ENCODE results near the gene CARD10. TPM values are rescaled to one million over a fixed set of nuclear protein-coding genes. Genes with fewer than 3 reads are reported as not detected.

The CARD10 gene
- polyA plus RNA-seq, 1 of the 3 experiments (the other 2 are of a cell fraction) = 14.5 TPM

GRCh38 chr22:37461961-37462360, 57.3 kb downstream of the CARD10 start:
- H3K9ac ChIP-seq = no peak overlapping the region
- no peaks in the 10 kb centered on the region for H3K36me3 ChIP-seq (replicated peaks in 1 of 2; ENCODE audit: control insufficient read depth in 1 of 2, insufficient read depth in 2 of 2, low read length in 1 of 2)
- 42% methylated on average over 5 of the region's 6 CpGs for WGBS (ENCODE audit: low lambda C conversion rate)
- no peaks in the 10 kb centered on the region for H4K20me1 ChIP-seq (ENCODE audit: insufficient read depth)
- TF ChIP-seq, protein P1, sequence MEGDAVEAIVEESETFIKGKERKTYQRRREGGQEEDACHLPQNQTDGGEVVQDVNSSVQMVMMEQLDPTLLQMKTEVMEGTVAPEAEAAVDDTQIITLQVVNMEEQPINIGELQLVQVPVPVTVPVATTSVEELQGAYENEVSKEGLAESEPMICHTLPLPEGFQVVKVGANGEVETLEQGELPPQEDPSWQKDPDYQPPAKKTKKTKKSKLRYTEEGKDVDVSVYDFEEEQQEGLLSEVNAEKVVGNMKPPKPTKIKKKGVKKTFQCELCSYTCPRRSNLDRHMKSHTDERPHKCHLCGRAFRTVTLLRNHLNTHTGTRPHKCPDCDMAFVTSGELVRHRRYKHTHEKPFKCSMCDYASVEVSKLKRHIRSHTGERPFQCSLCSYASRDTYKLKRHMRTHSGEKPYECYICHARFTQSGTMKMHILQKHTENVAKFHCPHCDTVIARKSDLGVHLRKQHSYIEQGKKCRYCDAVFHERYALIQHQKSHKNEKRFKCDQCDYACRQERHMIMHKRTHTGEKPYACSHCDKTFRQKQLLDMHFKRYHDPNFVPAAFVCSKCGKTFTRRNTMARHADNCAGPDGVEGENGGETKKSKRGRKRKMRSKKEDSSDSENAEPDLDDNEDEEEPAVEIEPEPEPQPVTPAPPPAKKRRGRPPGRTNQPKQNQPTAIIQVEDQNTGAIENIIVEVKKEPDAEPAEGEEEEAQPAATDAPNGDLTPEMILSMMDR (IDR thresholded peaks at IDR 0.05) = no peak
- no peak for TF ChIP-seq SIN3A (IDR thresholded peaks at IDR 0.05; ENCODE audit: borderline replicate concordance, low read depth, low read length)
- TF ChIP-seq TCF12 (IDR thresholded peaks at IDR 0.05) = no peak
- TF ChIP-seq NFIC (IDR thresholded peaks at IDR 0.05; ENCODE audit: borderline replicate concordance) = no peak
- TF ChIP-seq EZH2phosphoT487 (IDR thresholded peaks at IDR 0.05; ENCODE audit: borderline replicate concordance, low read depth) = no peak
- TF ChIP-seq ELF1 (IDR thresholded peaks at IDR 0.05) = no peak
- TF ChIP-seq FOXJ3 (CRISPR knock-in tag; IDR thresholded peaks at IDR 0.05) = no peak
- TF ChIP-seq RXRA (IDR thresholded peaks at IDR 0.05; ENCODE audit: borderline replicate concordance, low read depth) = no peak
- TF ChIP-seq SMC3 (IDR thresholded peaks at IDR 0.05; ENCODE audit: low read depth, low read length) = no peak
- no peak for TF ChIP-seq GABPA (IDR thresholded peaks at IDR 0.05; ENCODE audit: low read depth)
- H3K79me2 ChIP-seq (ENCODE audit: insufficient read depth) = no peaks in the 10 kb centered on the region
- H3K4me3 ChIP-seq (ENCODE audit: low read depth in 2 of 2, low read length in 1 of 2) = no peak overlapping the region
- no peak for DNase-seq
- no peak overlapping the region for H2AFZ ChIP-seq (ENCODE audit: low read depth)
- H3K27ac ChIP-seq (ENCODE audit: low read depth in 2 of 2, low read length in 1 of 2) = peak overlapping the region in 1 of 2 experiments; percentile 78; a peak in 2 of 4 replicates
- H3F3A ChIP-seq (replicated peaks; ENCODE audit: insufficient read depth) = no peaks in the 10 kb centered on the region
- ChIA-PET POLR2A (no interaction called here), CTCF (interaction anchor here (1.2 to 3.2 kb wide), 6 partner anchors 28 to 145 kb away, joined by 3 to 17 read pairs (median 10); no protein-coding TSS in a partner anchor)
- H3K27me3 ChIP-seq (ENCODE audit: insufficient read depth) = 0 out of 2 replicates have a peak, but pooled peaks cover 7% of the 10 kb centered on the region
- H3K4me2 ChIP-seq = no peak overlapping the region
- H3K9me2 ChIP-seq = no peaks in the 10 kb centered on the region
- peaks cover 0 to 27% of the 10 kb centered on the region in 2 experiments; a peak in 1 of 4 replicates for H3K4me1 ChIP-seq (ENCODE audit: control insufficient read depth in 1 of 2, insufficient read depth in 2 of 2, low read depth in 1 of 2, low read length in 1 of 2)
- H3K9me3 ChIP-seq = no peaks in the 10 kb centered on the region

DNA sequence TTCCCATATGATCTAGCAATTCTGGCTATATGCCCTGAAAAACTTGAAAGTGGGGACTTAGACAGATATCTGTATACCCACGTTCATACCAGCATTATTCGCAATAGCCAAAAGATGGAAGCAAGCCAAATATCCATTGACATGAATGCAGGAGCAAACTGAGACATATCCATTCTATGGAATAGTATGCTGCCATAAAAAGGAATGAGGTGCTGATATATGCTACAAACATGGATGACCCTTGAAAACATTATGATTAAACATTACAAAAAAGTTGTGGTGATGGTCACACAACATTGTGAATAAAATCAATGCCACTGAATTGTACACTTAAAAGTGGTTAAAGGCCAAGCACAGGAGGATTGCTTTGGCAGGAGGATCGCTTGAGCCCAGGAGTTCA, 58.5 kb downstream of the CARD10 start:
- H3K36me3 ChIP-seq (replicated peaks in 1 of 2; ENCODE audit: control insufficient read depth in 1 of 2, insufficient read depth in 2 of 2, low read length in 1 of 2) = no peaks in the 10 kb centered on the region
- POLR2A ChIA-PET = no interaction called here

More for the DNA sequence above, 58.5 kb downstream of the CARD10 start:
- Histone ChIP-seq H3K27me3 (ENCODE audit: insufficient read depth) (no peaks in the 10 kb centered on the region), H3K79me2 (ENCODE audit: insufficient read depth) (no peaks in the 10 kb centered on the region), H3K9me2 (no peaks in the 10 kb centered on the region), H4K20me1 (ENCODE audit: insufficient read depth) (no peaks in the 10 kb centered on the region), H2AFZ (ENCODE audit: low read depth) (no peak overlapping the region), H3F3A (replicated peaks; ENCODE audit: insufficient read depth) (peaks cover under 1% of the 10 kb centered on the region), H3K4me3 (ENCODE audit: low read depth in 2 of 2, low read length in 1 of 2) (no peak overlapping the region), H3K4me1 (ENCODE audit: control insufficient read depth in 1 of 2, insufficient read depth in 2 of 2, low read depth in 1 of 2, low read length in 1 of 2) (peaks cover 7 to 27% of the 10 kb centered on the region in 2 experiments; a peak in 2 of 4 replicates), H3K9ac (no peak overlapping the region), H3K27ac (ENCODE audit: low read depth in 2 of 2, low read length in 1 of 2) (no peak overlapping the region), H3K9me3 (no peaks in the 10 kb centered on the region), H3K4me2 (no peak overlapping the region)
- TF ChIP-seq, protein P1 (IDR thresholded peaks at IDR 0.05) = no peak
- TF ChIP-seq, protein P2, sequence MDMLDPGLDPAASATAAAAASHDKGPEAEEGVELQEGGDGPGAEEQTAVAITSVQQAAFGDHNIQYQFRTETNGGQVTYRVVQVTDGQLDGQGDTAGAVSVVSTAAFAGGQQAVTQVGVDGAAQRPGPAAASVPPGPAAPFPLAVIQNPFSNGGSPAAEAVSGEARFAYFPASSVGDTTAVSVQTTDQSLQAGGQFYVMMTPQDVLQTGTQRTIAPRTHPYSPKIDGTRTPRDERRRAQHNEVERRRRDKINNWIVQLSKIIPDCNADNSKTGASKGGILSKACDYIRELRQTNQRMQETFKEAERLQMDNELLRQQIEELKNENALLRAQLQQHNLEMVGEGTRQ (IDR thresholded peaks at IDR 0.05; ENCODE audit: borderline replicate concordance, low read depth, low read length) = no peak
- no peak for DNase-seq
- WGBS (ENCODE audit: low lambda C conversion rate) = 67% methylated on average over 3 of the region's 3 CpGs
- CTCF ChIA-PET = interaction anchor here (3.2 kb wide), 1 partner anchor 32 kb away, joined by 13 read pairs; no protein-coding TSS in a partner anchor

Data from SK-N-SH (cell line).